HG03565 (cell line): ENCODE data around the gene CHN1.
A peak's percentile ranks its signal among the peaks of the same experiment; 100 is the strongest.

ENCODE experiments used
- ATAC-seq: cut with Tn5 transposase; IDR thresholded peaks from one replicate; pipeline ENCODE4 v1.9.1; 2021; ENCODE audit warnings: mild to moderate bottlenecking, moderate library complexity; ENCODE audit not compliant: unreplicated experiment

Gene CHN1

GRCh38 chr2:175004980-175005732, at the start of gene CHN1:
Gene CHN1 (minus strand): TSS chr2:175005381. CDS start chr2:175004912, 469 bp downstream.
- peak; percentile 63 for ATAC-seq

GRCh38 chr2:175054340-175054739, 49.2 kb upstream of the CHN1 start:
- ATAC-seq: no peak

DNA sequence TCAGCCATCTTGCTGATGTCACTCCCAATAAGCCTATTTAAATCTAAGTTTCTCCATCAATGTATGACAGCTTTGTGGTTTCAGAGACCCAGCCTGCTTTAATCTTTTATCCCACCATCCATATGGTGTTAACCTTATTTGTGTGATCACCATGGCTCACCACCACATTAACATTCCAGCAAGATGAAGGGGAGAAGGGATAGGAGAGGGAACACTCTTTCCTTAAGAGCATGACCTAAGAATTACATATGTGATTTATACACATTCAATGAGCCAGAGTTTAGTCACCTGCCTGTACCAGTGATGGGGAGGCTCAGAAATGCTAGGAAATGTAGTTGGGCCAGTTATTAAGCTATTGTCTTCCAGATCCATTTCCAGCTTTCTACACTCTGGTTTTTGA, 44.5 kb upstream of the CHN1 start:
- ATAC-seq: no peak

DNA sequence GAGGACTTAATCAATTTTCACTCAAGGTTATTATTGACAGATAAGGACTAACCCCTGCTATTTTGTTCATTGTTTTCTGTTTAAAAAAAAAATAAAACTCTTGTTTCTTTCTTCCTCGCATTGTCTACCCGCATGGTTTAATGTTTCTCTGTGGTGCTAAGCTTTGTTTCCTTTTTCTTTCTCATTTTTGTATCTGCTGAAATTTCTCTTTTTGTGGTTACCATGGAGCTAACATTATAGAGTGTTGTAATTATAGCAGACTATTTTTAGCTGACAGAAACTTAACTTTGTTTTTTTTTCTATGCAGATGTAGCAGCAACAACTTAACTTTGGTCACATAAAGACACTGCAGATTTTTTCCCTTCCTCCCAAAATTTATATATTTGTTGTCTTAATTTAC, 43.1 kb upstream of the CHN1 start:
- ATAC-seq: no peak

- ATAC-seq: no peak
These were observed 34.3 kb upstream of the CHN1 start for GRCh38 chr2:175039490-175039889.

- no peak for ATAC-seq
These were observed 33.9 kb upstream of the CHN1 start for GRCh38 chr2:175039031-175039430.

DNA sequence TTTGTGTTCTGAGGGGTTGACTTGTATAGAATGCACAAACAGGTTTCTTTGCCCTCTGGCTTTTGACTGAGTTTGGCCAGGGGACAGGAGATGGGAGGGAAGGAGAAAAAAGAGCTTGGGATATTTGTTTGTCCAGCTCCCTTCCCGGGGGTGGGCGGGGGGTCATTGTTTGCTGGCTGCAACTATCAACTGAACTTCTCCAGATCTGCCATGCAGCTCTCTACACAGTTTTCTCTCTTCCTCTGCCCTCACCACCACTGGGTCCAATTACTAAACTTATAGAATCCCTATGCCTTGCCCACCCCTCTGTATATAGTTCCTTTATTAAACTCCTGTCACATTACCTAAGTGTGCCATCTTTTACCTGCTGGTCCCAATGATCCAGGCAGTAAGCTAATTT, 32.8 kb upstream of the CHN1 start:
- no peak for ATAC-seq

DNA sequence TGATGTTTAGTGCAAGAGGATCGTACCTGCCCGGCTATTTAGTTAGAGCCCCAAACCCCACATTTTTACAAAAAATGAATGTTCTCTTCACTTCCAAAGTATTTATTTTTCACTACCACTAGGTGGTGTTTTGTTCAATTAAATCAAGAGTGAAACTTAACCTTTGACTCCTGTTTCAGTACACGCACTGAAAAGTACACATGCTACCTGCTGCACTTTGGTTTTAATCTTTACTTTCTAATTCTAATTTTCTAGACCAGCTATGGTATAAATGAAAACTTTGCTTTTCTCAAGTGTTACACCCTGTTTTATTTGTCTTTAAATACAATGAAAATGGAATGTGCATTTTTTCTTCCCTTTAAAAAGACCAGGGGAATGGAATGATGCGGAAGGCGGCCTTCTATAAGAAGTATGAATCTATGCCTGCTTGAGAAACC, 31.4 kb upstream of the CHN1 start:
- ATAC-seq: no peak

GRCh38 chr2:175035806-175036205, 30.6 kb upstream of the CHN1 start:
- ATAC-seq: no peak

DNA sequence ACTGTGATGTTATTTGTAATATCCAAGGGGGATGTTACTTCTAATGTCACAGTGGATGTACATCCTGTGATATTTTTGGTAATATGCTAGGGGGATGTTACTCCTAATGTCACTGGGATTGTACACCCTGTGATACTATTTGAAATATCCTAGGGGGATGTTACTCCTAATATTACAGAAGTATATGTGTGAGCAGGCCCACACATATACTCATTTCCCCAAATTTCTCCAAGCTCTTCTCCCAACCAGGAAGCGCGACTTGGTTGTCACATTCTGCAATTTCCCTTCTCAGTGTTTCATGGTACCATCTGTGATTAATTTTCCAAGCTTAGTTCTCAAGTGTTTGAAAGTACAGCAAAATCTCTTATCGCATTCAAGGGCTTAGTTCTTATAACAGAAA, 29.5 kb upstream of the CHN1 start:
- no peak for ATAC-seq

- no peak for ATAC-seq
These were observed 25.4 kb upstream of the CHN1 start for GRCh38 chr2:175030380-175031271.

DNA sequence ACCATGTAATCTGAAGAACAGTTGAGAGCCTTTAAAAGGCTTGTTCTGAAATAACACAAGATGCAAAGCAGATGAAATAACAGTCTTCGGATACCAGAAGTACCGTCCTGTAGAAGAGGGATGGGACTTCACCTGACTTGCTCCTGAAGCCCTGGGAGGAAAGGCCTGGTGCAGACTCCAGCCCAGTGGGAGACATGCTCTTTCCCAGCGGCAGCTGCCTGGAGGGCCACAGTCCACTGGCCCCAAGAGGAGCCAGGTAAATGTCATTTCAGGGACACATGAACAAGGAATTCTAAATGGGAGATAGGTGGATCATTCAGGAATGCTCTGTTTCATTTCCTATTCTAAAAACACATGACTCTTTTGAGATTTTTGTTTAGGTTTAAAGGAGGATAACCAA, 22.6 kb upstream of the CHN1 start:
- no peak for ATAC-seq

DNA sequence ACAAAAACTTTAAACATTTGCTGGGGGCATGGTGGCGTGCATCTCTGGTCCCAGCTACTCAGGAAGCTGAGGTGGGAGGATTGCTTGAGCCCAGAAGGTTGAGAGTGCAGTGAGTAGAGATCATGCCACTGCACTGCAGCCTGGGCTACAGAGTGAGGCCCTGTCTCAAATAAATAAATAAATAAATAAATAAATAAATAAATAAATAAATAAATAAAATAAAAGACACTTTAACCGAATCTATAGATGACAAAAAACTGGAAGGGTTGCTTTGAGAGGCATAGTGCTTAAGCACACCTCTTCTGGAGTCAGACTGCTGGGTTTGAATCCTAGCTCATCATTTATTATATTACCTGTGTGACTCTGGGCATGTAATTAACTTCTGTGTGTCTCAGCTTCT, 21.2 kb upstream of the CHN1 start:
- no peak for ATAC-seq

DNA sequence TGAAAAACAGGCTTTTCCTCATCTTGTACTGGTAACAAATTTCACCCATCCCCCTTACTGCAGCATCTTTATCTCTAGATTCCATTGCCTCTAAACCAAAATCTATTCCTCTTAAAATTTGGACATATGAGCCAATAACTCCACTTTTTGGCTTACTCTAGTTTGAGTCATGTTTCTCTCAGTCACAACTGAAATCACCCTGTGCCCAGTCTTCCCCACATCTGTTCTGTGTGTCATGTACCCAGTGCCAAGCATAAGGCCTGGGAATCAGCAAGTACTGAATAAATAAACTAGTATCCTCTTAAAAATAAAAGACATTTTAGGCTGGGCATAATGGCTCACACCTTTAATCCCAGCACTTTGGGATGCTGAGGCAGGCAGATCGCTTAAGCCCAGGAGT, 20.8 kb upstream of the CHN1 start:
- ATAC-seq: no peak

GRCh38 chr2:175025233-175025632, 20.1 kb upstream of the CHN1 start:
- ATAC-seq: no peak

- no peak for ATAC-seq
These were observed 17.7 kb upstream of the CHN1 start for GRCh38 chr2:175022923-175023322.

DNA sequence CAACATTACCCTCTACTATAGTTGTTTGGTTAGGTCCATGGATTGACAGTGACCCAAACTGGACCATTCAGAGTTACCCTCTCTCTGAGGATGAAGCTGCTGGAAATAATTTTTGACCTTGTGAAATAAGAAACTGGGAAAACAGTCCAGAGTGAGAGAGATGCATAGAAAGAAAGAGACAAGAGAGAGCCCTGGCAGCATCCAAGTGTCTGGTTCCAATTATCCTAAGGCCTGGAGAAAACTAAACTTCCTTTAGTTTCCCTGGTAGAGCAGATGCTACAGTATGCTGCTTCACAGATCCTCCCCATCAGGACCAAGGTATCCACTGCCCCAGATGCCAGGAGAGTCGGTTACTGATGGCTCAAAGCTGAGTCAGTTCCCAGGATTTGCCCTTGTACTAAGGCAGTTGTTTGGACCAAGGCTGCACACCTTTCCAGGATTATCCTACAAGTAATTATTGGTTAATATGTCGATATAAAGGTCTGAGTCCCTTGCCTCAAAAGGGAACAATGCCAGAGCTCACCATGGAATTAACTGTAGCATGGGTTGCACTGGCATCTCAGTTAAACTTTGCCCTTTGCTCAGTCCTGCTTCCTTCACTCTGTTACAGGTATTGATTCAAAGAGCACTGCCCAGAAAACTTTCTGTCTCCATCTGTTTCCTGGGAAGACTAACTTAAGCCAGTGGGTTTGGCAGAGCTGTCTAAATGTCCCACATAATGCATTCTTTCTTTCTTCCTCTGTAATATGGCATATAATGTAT, 14.6 kb upstream of the CHN1 start:
- ATAC-seq: no peak

DNA sequence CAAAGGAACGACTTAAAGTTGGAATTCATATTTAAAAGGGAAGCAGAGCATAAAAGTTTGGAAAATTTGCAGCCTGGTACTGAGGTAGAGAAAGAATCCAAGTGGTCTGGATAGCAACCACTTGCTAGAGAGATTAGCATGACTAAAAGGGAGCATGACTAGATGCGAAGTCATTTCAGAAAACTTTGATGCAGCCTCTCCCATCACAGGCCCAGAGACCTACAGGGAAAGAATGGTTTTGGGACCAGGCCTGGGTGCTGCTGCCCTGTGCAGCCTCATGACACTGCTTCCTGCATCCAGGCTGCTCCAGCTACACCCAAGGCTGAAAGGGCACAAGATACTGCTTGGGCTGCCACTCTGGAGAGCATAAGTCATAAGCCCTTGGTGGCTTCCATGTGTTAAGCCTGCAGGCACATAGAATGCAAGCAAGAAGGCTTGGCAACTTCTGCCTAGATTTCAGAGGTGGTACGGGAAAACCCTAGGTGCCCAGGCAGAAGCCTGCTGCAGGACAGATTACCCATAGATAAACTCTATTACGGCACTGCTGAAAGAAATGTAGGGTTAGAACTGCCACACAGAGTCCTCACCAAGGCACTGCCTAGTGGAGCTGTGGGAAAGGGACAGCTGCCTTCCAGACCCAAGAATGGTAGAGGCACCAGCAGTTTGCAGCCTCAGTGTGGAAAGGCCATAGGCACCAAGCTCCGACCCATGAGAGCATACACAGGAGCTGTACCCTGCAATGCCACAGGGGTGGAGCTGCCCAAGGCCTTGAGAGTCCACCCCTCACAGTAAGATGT, 12.6 kb upstream of the CHN1 start:
- ATAC-seq: no peak

DNA sequence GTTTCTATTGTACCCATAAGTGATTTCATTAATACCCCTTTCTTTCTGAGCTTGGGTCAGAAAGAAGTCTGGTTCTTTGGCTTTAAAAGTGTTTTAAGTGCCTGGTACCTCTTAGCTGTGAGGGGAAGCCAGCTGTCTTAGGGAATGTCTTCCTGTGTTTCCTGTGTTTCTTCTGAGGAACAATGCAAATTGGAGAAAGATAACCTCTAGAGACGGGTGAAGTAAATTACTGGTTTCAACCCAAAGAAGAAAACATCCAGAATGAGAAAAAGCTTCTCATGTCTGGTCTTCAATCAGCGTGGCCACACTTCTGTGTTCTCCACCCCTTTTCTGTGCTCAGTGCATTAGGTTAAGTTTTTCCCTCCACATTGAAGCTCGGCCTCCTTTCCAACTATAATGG, 10.2 kb upstream of the CHN1 start:
- no peak for ATAC-seq

- no peak for ATAC-seq
These were observed 7.3 kb upstream of the CHN1 start for GRCh38 chr2:175012516-175012915.

- no peak for ATAC-seq
These were observed 6.3 kb upstream of the CHN1 start for GRCh38 chr2:175011505-175011904.
